GM12864 (cell line): ENCODE results near the gene MICU1.
A peak's percentile ranks its signal among the peaks of the same experiment; 100 is the strongest.

ENCODE experiments used
- DNase-seq: peaks from one replicate; pipeline ENCODE4 v3.0.0-alpha.2; 2011; ENCODE audit warnings: low read depth
- H3K4me3 ChIP-seq: 2 replicates; pipeline ENCODE4 v1.5.1; 2011; ENCODE audit warnings: mild to moderate bottlenecking, low read depth, low read length, control low read depth
- TF ChIP-seq, protein P1 (sequence below): IDR thresholded peaks from 2 replicates; pipeline ENCODE4 v1.5.1; 2011; ENCODE audit warnings: low read depth, mild to moderate bottlenecking, moderate library complexity, low read length, control low read depth, inconsistent platforms; ENCODE audit errors: missing control alignments

The MICU1 gene

GRCh38 chr10:72333112-72334015 is 292.5 kb downstream of the MICU1 start:
- no peak for DNase-seq
- TF ChIP-seq, protein P1, sequence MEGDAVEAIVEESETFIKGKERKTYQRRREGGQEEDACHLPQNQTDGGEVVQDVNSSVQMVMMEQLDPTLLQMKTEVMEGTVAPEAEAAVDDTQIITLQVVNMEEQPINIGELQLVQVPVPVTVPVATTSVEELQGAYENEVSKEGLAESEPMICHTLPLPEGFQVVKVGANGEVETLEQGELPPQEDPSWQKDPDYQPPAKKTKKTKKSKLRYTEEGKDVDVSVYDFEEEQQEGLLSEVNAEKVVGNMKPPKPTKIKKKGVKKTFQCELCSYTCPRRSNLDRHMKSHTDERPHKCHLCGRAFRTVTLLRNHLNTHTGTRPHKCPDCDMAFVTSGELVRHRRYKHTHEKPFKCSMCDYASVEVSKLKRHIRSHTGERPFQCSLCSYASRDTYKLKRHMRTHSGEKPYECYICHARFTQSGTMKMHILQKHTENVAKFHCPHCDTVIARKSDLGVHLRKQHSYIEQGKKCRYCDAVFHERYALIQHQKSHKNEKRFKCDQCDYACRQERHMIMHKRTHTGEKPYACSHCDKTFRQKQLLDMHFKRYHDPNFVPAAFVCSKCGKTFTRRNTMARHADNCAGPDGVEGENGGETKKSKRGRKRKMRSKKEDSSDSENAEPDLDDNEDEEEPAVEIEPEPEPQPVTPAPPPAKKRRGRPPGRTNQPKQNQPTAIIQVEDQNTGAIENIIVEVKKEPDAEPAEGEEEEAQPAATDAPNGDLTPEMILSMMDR: no peak
- H3K4me3 ChIP-seq: no peak overlapping the region

DNA sequence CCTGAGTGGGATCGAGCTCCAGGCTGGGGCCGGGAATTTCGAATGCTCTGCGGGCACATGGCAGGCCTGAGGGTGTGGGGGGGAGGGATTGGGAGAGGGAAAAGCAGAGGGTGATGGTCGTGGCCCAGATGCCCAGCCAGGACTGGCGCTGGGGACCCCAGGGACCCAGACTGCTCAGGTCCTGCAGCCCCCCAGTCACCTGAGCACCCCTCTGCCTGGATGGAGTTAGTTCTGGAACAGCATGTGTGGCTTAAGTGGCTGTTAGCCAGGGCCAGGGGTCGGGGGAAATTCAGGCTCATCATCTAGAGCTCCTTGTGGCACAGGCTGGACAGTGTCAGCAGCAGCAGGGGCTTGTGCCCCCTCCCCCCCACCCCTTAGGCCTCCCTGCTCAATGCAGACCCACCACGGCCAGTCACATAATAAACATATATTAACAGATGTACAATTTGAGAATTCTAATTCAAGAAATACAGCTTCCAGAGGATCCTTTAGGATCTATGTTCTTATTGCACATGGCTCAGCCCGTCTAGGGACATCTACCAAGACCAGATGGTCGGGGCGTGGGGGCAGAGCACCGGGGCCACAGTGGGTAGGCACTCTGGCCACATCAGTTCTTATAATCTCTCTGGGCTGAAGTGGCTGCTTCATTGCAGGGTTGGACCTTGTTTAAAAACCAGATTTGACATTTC is 293.3 kb downstream of the MICU1 start:
- H3K4me3 ChIP-seq: no peak overlapping the region
- no peak for DNase-seq

DNA sequence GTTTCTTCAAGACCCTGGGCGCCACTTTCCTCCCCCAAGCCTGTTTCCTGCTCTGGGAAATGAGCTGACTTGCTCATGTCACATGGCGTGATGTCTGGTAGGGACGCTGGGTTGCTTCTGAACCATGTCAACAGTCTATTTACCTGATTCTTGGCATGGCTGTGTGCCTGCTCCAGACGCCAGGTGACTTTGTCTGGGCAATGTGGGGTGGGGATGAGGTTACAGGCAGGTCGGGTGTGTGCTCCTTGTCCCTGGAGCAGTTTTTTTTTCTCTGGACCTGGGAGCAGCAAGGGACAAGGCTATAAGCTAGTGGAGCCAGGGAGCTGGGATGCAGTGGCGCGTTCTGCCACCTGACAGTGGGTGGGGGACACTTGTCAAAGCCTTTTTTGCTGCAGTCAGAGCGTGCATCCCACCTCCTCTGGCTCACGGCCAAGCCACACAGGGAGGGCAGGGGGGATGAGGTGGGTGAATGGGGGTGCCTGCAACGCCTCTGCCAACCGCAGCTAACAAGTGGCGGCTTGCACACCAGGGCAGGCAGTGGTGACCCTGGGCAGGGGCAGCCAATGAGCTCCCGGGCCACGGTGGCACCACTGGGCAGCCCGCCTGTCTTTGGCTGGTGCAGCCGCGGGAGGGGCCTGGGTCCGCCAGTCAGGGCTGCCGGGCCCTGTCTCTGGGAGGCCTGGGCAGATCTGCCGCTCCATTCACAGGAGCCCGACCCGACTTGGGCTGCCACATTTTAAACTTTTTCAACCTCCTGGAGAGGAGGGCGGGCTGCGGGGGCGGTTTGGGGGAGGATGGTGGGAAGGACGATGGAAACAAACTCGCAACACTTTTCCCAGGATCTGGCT is 294.1 kb downstream of the MICU1 start:
- TF ChIP-seq, protein P1: peak; percentile 22
- peak; percentile 64 for DNase-seq
- H3K4me3 ChIP-seq: no peak overlapping the region

More for the DNA sequence above, 293.3 kb downstream of the MICU1 start:
- TF ChIP-seq, protein P1: no peak

DNA sequence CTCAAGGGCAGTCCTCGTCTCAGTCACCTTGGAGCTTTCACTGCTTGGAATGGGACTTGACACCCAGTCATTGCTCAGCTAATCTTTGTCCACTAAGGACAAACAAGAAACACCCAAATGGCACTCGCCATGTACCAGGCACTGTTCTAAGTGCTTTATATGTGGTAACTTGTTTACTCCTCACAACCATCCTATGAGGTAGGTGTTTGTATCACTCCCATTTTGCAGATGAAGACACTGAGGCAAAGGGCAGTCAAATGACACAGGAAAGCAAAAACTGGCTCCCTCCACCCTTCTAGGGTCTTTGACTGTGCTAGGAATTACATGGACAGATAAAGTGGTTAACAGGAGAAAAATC is 295.8 kb downstream of the MICU1 start:
- TF ChIP-seq, protein P1: no peak
- no peak overlapping the region for H3K4me3 ChIP-seq
- no peak for DNase-seq

DNA sequence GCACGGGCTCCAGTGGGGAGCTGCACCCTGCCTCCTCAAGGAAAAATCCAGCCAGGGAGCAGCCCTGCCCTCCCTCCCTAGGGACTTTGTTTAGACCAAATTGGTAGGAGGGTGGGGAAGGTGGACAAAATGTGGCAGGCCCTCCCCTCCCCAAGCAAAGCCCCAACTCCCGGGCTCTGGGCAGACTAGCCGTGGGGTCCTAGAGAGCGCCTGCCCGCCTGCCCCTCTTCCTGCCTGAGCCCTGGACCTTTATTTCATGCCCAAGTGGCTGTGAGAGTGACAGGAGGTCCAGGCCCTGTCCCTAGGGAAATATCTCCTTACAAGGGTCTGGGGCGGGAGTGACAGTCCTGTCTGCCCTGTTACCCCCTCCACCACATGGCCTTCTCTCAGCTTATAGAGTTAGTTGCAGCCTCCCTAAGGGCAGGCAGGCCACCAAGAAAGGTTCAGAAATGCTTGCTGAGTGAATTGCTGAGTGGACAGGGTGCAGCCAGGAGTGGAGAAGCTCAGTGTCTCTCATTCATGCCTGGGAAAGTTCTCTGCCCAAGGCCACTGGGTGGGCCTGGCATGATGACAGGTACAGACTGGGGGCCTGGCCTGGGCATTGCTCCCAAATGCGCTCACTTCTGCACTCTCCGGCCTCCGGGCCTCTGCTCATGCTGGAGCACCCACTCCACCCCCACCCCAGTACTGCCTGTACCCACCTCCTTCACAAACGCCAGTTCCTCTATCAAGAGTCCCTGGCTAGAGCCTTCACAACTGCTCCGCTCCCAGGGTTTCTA is 296.4 kb downstream of the MICU1 start:
- no peak overlapping the region for H3K4me3 ChIP-seq
- TF ChIP-seq, protein P1: no peak
- no peak for DNase-seq

- no peak for DNase-seq
- TF ChIP-seq, protein P1: no peak
- no peak overlapping the region for H3K4me3 ChIP-seq
Observed at GRCh38 chr10:72328829-72329204, 297.1 kb downstream of the MICU1 start.
